Stomach (tissue), 4 donors: ENCODE data around the gene PILRB.
"Not testable (repeated sequence)": the region's sequence is repeated elsewhere in the genome, so short reads cannot be mapped to it uniquely, and the experiment has no call there.

Experiments
- EP300 ChIP-seq: sonication (generic); formaldehyde crosslinking; IDR thresholded peaks from one replicate; pipeline ENCODE4 v1.6.1; 2017; ENCODE audit warnings: antibody characterized with exemption
- POLR2A ChIP-seq, 4 donors: fragments of 450-650 bp; IDR thresholded peaks; one replicate each; pipeline ENCODE4 v1.6.1; 2016; ENCODE audit warnings: antibody characterized with exemption in 4 of 4, control low read depth in 2 of 4, mild to moderate bottlenecking in 1 of 4, moderate library complexity in 1 of 4

DNA sequence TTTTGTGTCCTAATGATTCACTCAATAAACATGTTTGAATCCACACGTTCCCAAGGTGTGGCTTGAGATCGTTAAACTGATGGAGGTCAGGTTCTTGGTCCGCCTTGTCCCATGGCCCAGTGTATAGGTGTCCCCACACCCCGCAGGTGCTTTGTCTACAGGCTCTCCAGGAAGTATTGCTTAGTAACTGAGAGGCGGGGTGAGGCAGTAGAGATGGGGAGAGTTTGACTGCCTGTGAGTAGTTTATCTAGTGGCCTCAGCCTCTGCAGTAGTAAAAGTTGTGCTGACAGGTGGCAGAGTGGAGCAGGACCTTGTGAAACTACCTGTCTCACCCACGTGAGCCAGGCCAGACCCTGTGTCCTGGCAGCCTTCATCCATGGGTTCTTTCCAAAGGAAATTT, 16.6 kb upstream of the PILRB start:
- not testable (repeated sequence) for TF ChIP-seq POLR2A (IDR thresholded peaks at IDR 0.05); EP300
